A549 (cell line): ENCODE data around the gene MGST2. TPM values are rescaled to one million over a fixed set of nuclear protein-coding genes. Genes with fewer than 3 reads are reported as not detected.
A peak's percentile ranks its signal among the peaks of the same experiment; 100 is the strongest.

Experiments used
- ATAC-seq, 2 experiments: fragments of 200-7000 bp in 1 of 2; fragments of >200 bp in 1 of 2; cut with Nextera tagmentation in 1 of 2; cut with Tn5 transposase in 1 of 2; 3 replicates each; pipeline versions ENCODE4 v1.8.0 to v1.9.1; 2018 to 2020; ENCODE audit warnings: mild to moderate bottlenecking in 1 of 2, moderate library complexity in 1 of 2
- CTCF ChIA-PET: fragments of 300-600 bp; sonication (Branson Sonifier 250); formaldehyde crosslinking; extraction: SDS; loops from one replicate; lab custom pipeline; 2021; ENCODE audit warnings: antibody characterized with exemption, inconsistent platforms; lab: Yijun Ruan, JAX
- POLR2A ChIA-PET: fragments of 350-600 bp; formaldehyde crosslinking; extraction: SDS; loops from one replicate; lab custom pipeline; 2021; ENCODE audit warnings: antibody characterized with exemption, inconsistent platforms; lab: Yijun Ruan, JAX
- DNase-seq, 2 experiments: peaks; one replicate each; pipeline versions ENCODE4 v3.0.0 to v3.0.0-alpha.2; 2011 to 2016; ENCODE audit warnings: low read depth in 1 of 2, low spot score in 1 of 2
- FAIRE-seq: peaks from 2 replicates; lab custom pipeline; 2011; peaks lifted over from hg19 to GRCh38; lab: Jason Lieb, UNC
- H3K27ac ChIP-seq, 2 experiments: fragments of >200 bp; sonication (Bioruptor Twin); formaldehyde crosslinking; 3 replicates each; pipeline ENCODE4 v1.5.1; 2016 to 2017
- H3K4me1 ChIP-seq: fragments of >200 bp; sonication (Bioruptor Twin); formaldehyde crosslinking; 3 replicates; pipeline ENCODE4 v1.6.1; 2016
- H3K4me2 ChIP-seq: fragments of >200 bp; sonication (Bioruptor Twin); formaldehyde crosslinking; 3 replicates; pipeline ENCODE4 v1.6.1; 2016
- H3K4me3 ChIP-seq: fragments of >200 bp; sonication (Bioruptor Twin); formaldehyde crosslinking; 3 replicates; pipeline ENCODE4 v1.5.1; 2016
- H3K9me3 ChIP-seq: fragments of >200 bp; sonication (Bioruptor Twin); formaldehyde crosslinking; 3 replicates; pipeline ENCODE4 v1.6.1; 2016
- CBX2 ChIP-seq: fragments of 200-600 bp; sonication (generic); IDR thresholded peaks from 2 replicates; pipeline ENCODE4 v1.6.1; 2016; ENCODE audit warnings: low read depth, mild to moderate bottlenecking, borderline replicate concordance
- EP300 ChIP-seq, 2 experiments: fragments of >200 bp; sonication (Bioruptor Twin); formaldehyde crosslinking; IDR thresholded peaks; 2 replicates in 1 of 2; 3 replicates in 1 of 2; pipeline ENCODE4 v1.6.1; 2016 to 2017
- ESRRA ChIP-seq: fragments of 150-350 bp; IDR thresholded peaks from 2 replicates; pipeline ENCODE4 v1.6.1; 2014; ENCODE audit warnings: mild to moderate bottlenecking, low read length, borderline replicate concordance
- HEYL ChIP-seq: fragments of 250-450 bp; sonication (Bioruptor Pico); IDR thresholded peaks from 2 replicates; pipeline ENCODE4 v1.8.0; 2021; ENCODE audit warnings: mild to moderate bottlenecking, moderate library complexity
- HOXB13 ChIP-seq: fragments of 250-450 bp; sonication (Bioruptor Pico); IDR thresholded peaks from 2 replicates; pipeline ENCODE4 v1.5.0; 2020; ENCODE audit warnings: low read depth, mild to moderate bottlenecking, moderate library complexity
- KDM5A ChIP-seq: fragments of 200-600 bp; sonication (generic); IDR thresholded peaks from 2 replicates; pipeline ENCODE4 v1.6.1; 2016; ENCODE audit warnings: antibody characterized with exemption, mild to moderate bottlenecking
- MAFK ChIP-seq: fragments of 450-650 bp; IDR thresholded peaks from 2 replicates; pipeline ENCODE4 v1.6.1; 2014; ENCODE audit not compliant: partially characterized antibody
- MAZ ChIP-seq: fragments of 150-350 bp; IDR thresholded peaks from 2 replicates; pipeline ENCODE4 v1.6.1; 2014; ENCODE audit warnings: antibody characterized with exemption, low read depth, low read length, borderline replicate concordance
- NFE2L2 ChIP-seq: fragments of 150-350 bp; conservative IDR thresholded peaks from 2 replicates; pipeline ENCODE4 v1.6.1; 2014; ENCODE audit warnings: low read length
- NPAS2 ChIP-seq: fragments of 250-450 bp; sonication (Bioruptor Pico); IDR thresholded peaks from 2 replicates; pipeline ENCODE4 v1.8.0; 2022; ENCODE audit warnings: mild to moderate bottlenecking, moderate library complexity, borderline replicate concordance
- PHF8 ChIP-seq: fragments of 200-600 bp; sonication (generic); IDR thresholded peaks from 2 replicates; pipeline ENCODE4 v1.6.1; 2016; ENCODE audit warnings: low read depth, mild to moderate bottlenecking, antibody characterized with exemption, moderate library complexity, borderline replicate concordance
- POLR2A ChIP-seq: IDR thresholded peaks from 2 replicates; pipeline ENCODE4 v1.6.1; 2012; ENCODE audit warnings: mild to moderate bottlenecking, low read length
- POLR2AphosphoS2 ChIP-seq: conservative IDR thresholded peaks from 2 replicates; pipeline ENCODE4 v1.6.1; 2012; ENCODE audit warnings: low read length, improper control_type of control experiment, inconsistent platforms
- RAD21 ChIP-seq, 2 experiments: fragments of >200 bp in 1 of 2; sonication (Bioruptor Twin) in 1 of 2; formaldehyde crosslinking in 1 of 2; IDR thresholded peaks in 1 of 2; conservative IDR thresholded peaks in 1 of 2; 2 replicates in 1 of 2; 3 replicates in 1 of 2; pipeline ENCODE4 v1.6.1; 2012 to 2018; ENCODE audit warnings: inconsistent platforms in 1 of 2
- RARB ChIP-seq: fragments of 250-450 bp; sonication (Bioruptor Pico); IDR thresholded peaks from 2 replicates; pipeline ENCODE4 v1.8.0; 2021; ENCODE audit warnings: mild to moderate bottlenecking, moderate library complexity
- RNF2 ChIP-seq: fragments of 200-600 bp; sonication (generic); IDR thresholded peaks from 2 replicates; pipeline ENCODE4 v1.6.1; 2016; ENCODE audit warnings: low read depth, mild to moderate bottlenecking, antibody characterized with exemption, moderate library complexity, borderline replicate concordance
- SMC3 ChIP-seq: fragments of >200 bp; sonication (Bioruptor Twin); formaldehyde crosslinking; IDR thresholded peaks from 3 replicates; pipeline ENCODE4 v1.6.1; 2018; ENCODE audit warnings: inconsistent platforms
- WGBS: methylation state at CpG from one replicate; pipeline ENCODE4 v1.1.6; 2017; ENCODE audit errors: missing lambda C conversion rate; 5-methylcytosine and 5-hydroxymethylcytosine counted together
- polyA plus RNA-seq, 4 experiments: library from polyadenylated mRNA; depleted of rRNA in 3 of 4; stranded (reverse); fragments of >200 nt; fragmentation: RNase III in 1 of 4; extraction: RNeasy Plus Mini Kit Qiagen cat#74134 plus additional on column Dnase treatment in 1 of 4; gene quantifications; 2 replicates in 3 of 4; 3 replicates in 1 of 4; pipeline ENCODE4 v1.2.3, GENCODE V29; 2011 to 2017
- TF ChIP-seq, protein P1 (sequence below): fragments of >200 bp; sonication (Bioruptor Twin); formaldehyde crosslinking; IDR thresholded peaks from 3 replicates; pipeline ENCODE4 v1.6.1; 2016
- TF ChIP-seq, protein P2 (sequence below): fragments of >200 bp; sonication (Bioruptor Twin); formaldehyde crosslinking; IDR thresholded peaks from 3 replicates; pipeline ENCODE4 v1.5.1; 2016
- TF ChIP-seq, protein P3 (sequence below): fragments of 450-650 bp; IDR thresholded peaks from 2 replicates; pipeline ENCODE4 v1.6.1; 2014; ENCODE audit warnings: antibody characterized with exemption
- TF ChIP-seq, protein P4 (sequence below): fragments of 250-450 bp; sonication (Bioruptor Pico); IDR thresholded peaks from 2 replicates; pipeline ENCODE4 v1.5.0; 2021; ENCODE audit warnings: mild to moderate bottlenecking, moderate library complexity, borderline replicate concordance
- TF ChIP-seq, protein P5 (sequence below): IDR thresholded peaks from 2 replicates; pipeline ENCODE4 v1.6.1; 2012; ENCODE audit warnings: low read depth, borderline replicate concordance

Gene MGST2
- polyA plus RNA-seq, 2 of the 4 experiments (the other 2 are of a cell fraction): 44.0 to 62.1 TPM

DNA sequence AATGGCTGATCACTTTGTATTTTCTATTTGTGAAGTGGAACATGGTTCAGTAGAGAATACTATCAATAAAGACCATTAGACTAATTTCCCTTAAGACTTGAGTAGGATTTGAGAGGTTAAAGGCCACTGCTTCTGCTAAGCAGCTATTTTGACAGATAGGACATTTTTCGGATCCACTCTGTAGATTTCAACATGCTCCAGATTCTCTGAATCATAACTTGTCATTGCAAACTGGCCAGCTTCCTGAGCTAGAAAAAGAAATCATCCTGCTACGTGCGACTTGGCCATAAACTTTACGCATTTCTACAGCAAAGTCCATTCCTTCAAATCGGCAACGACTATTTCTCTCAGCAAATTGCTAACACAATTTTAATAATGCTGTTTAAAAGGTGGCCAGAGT is 55.2 kb downstream of the MGST2 start:
- 98% methylated on average over 6 of the region's 6 CpGs for WGBS
- no peaks in the 10 kb centered on the region for H3K9me3 ChIP-seq
- no peak overlapping the region for H3K4me3 ChIP-seq
- TF ChIP-seq NFE2L2 (no peak), RAD21 (conservative IDR thresholded peaks at IDR 0.05 in 1 of 2, IDR thresholded peaks at IDR 0.05 in 1 of 2) (no peak), RARB (CRISPR knock-in tag) (no peak), CBX2 (no peak), PHF8 (no peak), KDM5A (no peak), RNF2 (no peak), SMC3 (no peak), HOXB13 (CRISPR knock-in tag) (no peak), MAZ (no peak), POLR2A (no peak)
- TF ChIP-seq, protein P1, sequence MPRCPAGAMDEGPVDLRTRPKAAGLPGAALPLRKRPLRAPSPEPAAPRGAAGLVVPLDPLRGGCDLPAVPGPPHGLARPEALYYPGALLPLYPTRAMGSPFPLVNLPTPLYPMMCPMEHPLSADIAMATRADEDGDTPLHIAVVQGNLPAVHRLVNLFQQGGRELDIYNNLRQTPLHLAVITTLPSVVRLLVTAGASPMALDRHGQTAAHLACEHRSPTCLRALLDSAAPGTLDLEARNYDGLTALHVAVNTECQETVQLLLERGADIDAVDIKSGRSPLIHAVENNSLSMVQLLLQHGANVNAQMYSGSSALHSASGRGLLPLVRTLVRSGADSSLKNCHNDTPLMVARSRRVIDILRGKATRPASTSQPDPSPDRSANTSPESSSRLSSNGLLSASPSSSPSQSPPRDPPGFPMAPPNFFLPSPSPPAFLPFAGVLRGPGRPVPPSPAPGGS: no peak
- TF ChIP-seq, protein P2, sequence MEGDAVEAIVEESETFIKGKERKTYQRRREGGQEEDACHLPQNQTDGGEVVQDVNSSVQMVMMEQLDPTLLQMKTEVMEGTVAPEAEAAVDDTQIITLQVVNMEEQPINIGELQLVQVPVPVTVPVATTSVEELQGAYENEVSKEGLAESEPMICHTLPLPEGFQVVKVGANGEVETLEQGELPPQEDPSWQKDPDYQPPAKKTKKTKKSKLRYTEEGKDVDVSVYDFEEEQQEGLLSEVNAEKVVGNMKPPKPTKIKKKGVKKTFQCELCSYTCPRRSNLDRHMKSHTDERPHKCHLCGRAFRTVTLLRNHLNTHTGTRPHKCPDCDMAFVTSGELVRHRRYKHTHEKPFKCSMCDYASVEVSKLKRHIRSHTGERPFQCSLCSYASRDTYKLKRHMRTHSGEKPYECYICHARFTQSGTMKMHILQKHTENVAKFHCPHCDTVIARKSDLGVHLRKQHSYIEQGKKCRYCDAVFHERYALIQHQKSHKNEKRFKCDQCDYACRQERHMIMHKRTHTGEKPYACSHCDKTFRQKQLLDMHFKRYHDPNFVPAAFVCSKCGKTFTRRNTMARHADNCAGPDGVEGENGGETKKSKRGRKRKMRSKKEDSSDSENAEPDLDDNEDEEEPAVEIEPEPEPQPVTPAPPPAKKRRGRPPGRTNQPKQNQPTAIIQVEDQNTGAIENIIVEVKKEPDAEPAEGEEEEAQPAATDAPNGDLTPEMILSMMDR: no peak
- TF ChIP-seq, protein P3, sequence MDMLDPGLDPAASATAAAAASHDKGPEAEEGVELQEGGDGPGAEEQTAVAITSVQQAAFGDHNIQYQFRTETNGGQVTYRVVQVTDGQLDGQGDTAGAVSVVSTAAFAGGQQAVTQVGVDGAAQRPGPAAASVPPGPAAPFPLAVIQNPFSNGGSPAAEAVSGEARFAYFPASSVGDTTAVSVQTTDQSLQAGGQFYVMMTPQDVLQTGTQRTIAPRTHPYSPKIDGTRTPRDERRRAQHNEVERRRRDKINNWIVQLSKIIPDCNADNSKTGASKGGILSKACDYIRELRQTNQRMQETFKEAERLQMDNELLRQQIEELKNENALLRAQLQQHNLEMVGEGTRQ: no peak
- TF ChIP-seq, all 56 proteins: peak for 0
- Histone ChIP-seq H3K4me1 (no peaks in the 10 kb centered on the region), H3K27ac (no peak overlapping the region), H3K4me2 (no peak overlapping the region)
- CTCF ChIA-PET: no interaction called here
- DNase-seq (no peak), ATAC-seq (no peak), FAIRE-seq (no peak)
- POLR2A ChIA-PET: no interaction called here

DNA sequence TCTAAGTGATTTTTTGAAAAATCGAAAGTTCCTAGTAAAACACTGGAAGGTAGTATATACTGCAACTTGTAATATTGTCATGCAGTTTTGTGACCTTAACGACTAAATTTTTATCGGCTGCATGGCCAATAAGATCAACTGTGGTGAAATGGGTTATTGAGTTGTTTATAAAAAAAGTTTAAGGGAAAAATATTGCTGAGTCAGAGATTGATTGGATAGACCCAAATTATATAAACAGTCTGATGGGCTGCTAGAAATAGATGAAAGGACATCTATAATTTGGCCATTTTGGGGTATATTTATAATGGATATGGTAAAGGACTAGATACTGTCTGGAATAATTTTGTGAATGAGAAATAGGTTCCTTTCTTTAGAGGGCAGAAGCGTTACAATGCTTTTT is 56.2 kb downstream of the MGST2 start:
- FAIRE-seq (no peak), ATAC-seq (no peak)
- CTCF ChIA-PET: no interaction called here

DNA sequence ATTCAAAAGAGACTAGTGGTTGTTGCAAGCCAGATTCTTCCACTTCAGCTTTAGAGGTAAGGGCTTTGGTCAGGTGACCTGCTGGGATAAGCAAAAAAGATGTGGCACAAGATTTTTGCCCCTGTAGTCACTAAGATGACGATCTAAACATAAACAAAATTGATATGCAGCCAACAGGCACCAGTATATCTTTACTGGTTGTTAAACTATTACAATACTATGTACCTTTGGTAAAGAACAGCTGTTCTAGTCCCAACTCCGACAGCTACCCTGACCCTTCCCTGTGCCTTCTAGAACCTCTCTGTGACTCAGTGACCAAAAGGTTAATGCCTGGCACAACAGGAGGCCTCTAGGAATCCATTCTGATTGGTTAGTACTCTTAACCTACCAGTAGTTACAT is 59.6 kb downstream of the MGST2 start:
- no peaks in the 10 kb centered on the region for H3K4me1 ChIP-seq
- CTCF ChIA-PET: interaction anchor here (1.7 kb wide), 1 partner anchor 15 kb away, joined by 4 read pairs; no protein-coding TSS in a partner anchor
- TF ChIP-seq, protein P4, sequence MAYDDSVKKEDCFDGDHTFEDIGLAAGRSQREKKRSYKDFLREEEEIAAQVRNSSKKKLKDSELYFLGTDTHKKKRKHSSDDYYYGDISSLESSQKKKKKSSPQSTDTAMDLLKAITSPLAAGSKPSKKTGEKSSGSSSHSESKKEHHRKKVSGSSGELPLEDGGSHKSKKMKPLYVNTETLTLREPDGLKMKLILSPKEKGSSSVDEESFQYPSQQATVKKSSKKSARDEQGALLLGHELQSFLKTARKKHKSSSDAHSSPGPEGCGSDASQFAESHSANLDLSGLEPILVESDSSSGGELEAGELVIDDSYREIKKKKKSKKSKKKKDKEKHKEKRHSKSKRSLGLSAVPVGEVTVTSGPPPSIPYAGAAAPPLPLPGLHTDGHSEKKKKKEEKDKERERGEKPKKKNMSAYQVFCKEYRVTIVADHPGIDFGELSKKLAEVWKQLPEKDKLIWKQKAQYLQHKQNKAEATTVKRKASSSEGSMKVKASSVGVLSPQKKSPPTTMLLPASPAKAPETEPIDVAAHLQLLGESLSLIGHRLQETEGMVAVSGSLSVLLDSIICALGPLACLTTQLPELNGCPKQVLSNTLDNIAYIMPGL (CRISPR knock-in tag): no peak
- TF ChIP-seq NFE2L2 (no peak), MAZ (no peak), SMC3 (no peak), EP300 (IDR thresholded peaks at IDR 0.05) (no peak), RARB (CRISPR knock-in tag) (no peak), ESRRA (no peak), HEYL (no peak)
- TF ChIP-seq, protein P5, sequence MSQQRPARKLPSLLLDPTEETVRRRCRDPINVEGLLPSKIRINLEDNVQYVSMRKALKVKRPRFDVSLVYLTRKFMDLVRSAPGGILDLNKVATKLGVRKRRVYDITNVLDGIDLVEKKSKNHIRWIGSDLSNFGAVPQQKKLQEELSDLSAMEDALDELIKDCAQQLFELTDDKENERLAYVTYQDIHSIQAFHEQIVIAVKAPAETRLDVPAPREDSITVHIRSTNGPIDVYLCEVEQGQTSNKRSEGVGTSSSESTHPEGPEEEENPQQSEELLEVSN: no peak
- TF ChIP-seq, all 56 proteins: peak for 0
- no peak overlapping the region for H3K4me3 ChIP-seq
- H3K9me3 ChIP-seq: no peaks in the 10 kb centered on the region
- POLR2A ChIA-PET: no interaction called here
- H3K27ac ChIP-seq: no peak overlapping the region
- DNase-seq: no peak
- ATAC-seq: no peak
- WGBS: 86% methylated on average over 2 of the region's 2 CpGs
- no peak for FAIRE-seq
- H3K4me2 ChIP-seq: no peak overlapping the region

More for the DNA sequence above, 56.2 kb downstream of the MGST2 start:
- H3K4me1 ChIP-seq: no peaks in the 10 kb centered on the region
- 71% methylated on average over 4 of the region's 4 CpGs for WGBS
- H3K9me3 ChIP-seq: no peaks in the 10 kb centered on the region
- H3K27ac ChIP-seq: no peak overlapping the region
- DNase-seq: no peak
- TF ChIP-seq PHF8 (no peak), POLR2AphosphoS2 (no peak), NPAS2 (CRISPR knock-in tag) (no peak), NFE2L2 (no peak), MAFK (peak; percentile 76)
- H3K4me3 ChIP-seq: no peak overlapping the region
- POLR2A ChIA-PET: no interaction called here
- H3K4me2 ChIP-seq: no peak overlapping the region
